Measurements from ENCODE around the gene IGSF21. TPM values are rescaled to one million over a fixed set of nuclear protein-coding genes. Genes with fewer than 3 reads are reported as not detected.

Gene IGSF21
- polyA plus RNA-seq, 3 donors, result not detected

GRCh38 chr1:18238190-18238589 is 130.6 kb downstream of the IGSF21 start:
- no peaks in the 10 kb centered on the region for H4K20me1 ChIP-seq (ENCODE audit: insufficient read depth, low read length)
- Mint-ChIP-seq H3K4me1 (no peaks in the 10 kb centered on the region), H3K27ac (no peak overlapping the region), H3K9me3 (peaks cover 0 to 8% (median 2%) of the 10 kb centered on the region in 7 donors), H3K36me3 (no peaks in the 10 kb centered on the region), H3K4me3 (no peak overlapping the region), H3K27me3 (ENCODE audit: low read depth in 3 of 3) (peaks cover 0 to 12% (median 9%) of the 10 kb centered on the region in 3 donors)
- intact Hi-C loops (cut with micrococcal nuclease), result no loop called here
- H3K27ac ChIP-seq (ENCODE audit: low read depth in 1 of 2, low read length in 2 of 2), result no peak overlapping the region
- H3K4me3 ChIP-seq (replicated peaks in 1 of 3; ENCODE audit: low read depth in 2 of 3, low read length in 3 of 3), result no peak overlapping the region
- H3K9me3 ChIP-seq (replicated peaks in 1 of 2; ENCODE audit: control insufficient read depth in 1 of 2, insufficient read depth in 1 of 2, low read length in 2 of 2), result no peaks in the 10 kb centered on the region
- no peak overlapping the region for H3K4me2 ChIP-seq (replicated peaks; ENCODE audit: extremely low read depth, low read length, poor library complexity, severe bottlenecking)
- no peaks in the 10 kb centered on the region for H3K27me3 ChIP-seq (ENCODE audit: control insufficient read depth in 2 of 2, insufficient read depth in 2 of 2, low read length in 2 of 2)
- no peaks in the 10 kb centered on the region for H3K79me2 ChIP-seq (ENCODE audit: insufficient read depth, low read length)
- H2AFZ ChIP-seq (ENCODE audit: insufficient read depth, low read depth, low read length, poor library complexity, severe bottlenecking), result no peak overlapping the region
- WGBS (ENCODE audit: insufficient coverage), result 60% methylated on average over 4 of the region's 5 CpGs
- no peak for TF ChIP-seq CTCF (IDR thresholded peaks at IDR 0.05)
- no peak overlapping the region for H3K9ac ChIP-seq (ENCODE audit: insufficient read depth, low read length, poor library complexity, severe bottlenecking)
- H3K36me3 ChIP-seq (replicated peaks in 1 of 2; ENCODE audit: control insufficient read depth in 1 of 2, insufficient read depth in 2 of 2, low read length in 2 of 2), result no peaks in the 10 kb centered on the region
- no peak for DNase-seq
- no peaks in the 10 kb centered on the region for H3K4me1 ChIP-seq (ENCODE audit: control insufficient read depth in 1 of 2, insufficient read depth in 2 of 2, low read length in 2 of 2)

- H3K4me3 Mint-ChIP-seq, result no peak overlapping the region
- no peaks in the 10 kb centered on the region for H3K4me1 Mint-ChIP-seq
- peaks cover 0 to 6% (median 2%) of the 10 kb centered on the region in 7 donors for H3K9me3 Mint-ChIP-seq
- no peaks in the 10 kb centered on the region for H3K27me3 ChIP-seq (ENCODE audit: control insufficient read depth in 2 of 2, insufficient read depth in 2 of 2, low read length in 2 of 2)
- no peak overlapping the region for H3K27ac Mint-ChIP-seq
- H2AFZ ChIP-seq (ENCODE audit: insufficient read depth, low read depth, low read length, poor library complexity, severe bottlenecking), result no peak overlapping the region
- DNase-seq, result no peak
- H3K4me1 ChIP-seq (ENCODE audit: control insufficient read depth in 1 of 2, insufficient read depth in 2 of 2, low read length in 2 of 2), result no peaks in the 10 kb centered on the region
- 88% methylated on average over 3 of the region's 4 CpGs for WGBS (ENCODE audit: insufficient coverage)
- H3K4me2 ChIP-seq (replicated peaks; ENCODE audit: extremely low read depth, low read length, poor library complexity, severe bottlenecking), result no peak overlapping the region
- H3K4me3 ChIP-seq (replicated peaks in 1 of 3; ENCODE audit: low read depth in 2 of 3, low read length in 3 of 3), result no peak overlapping the region
- H3K36me3 ChIP-seq (replicated peaks in 1 of 2; ENCODE audit: control insufficient read depth in 1 of 2, insufficient read depth in 2 of 2, low read length in 2 of 2), result no peaks in the 10 kb centered on the region
- H3K79me2 ChIP-seq (ENCODE audit: insufficient read depth, low read length), result no peaks in the 10 kb centered on the region
- intact Hi-C loops (cut with micrococcal nuclease), result no loop called here
- H3K27me3 Mint-ChIP-seq (ENCODE audit: low read depth in 3 of 3), result peaks cover 0 to 11% (median 6%) of the 10 kb centered on the region in 3 donors
- TF ChIP-seq CTCF (IDR thresholded peaks at IDR 0.05), result no peak
- no peaks in the 10 kb centered on the region for H3K9me3 ChIP-seq (replicated peaks in 1 of 2; ENCODE audit: control insufficient read depth in 1 of 2, insufficient read depth in 1 of 2, low read length in 2 of 2)
- no peaks in the 10 kb centered on the region for H3K36me3 Mint-ChIP-seq
- H4K20me1 ChIP-seq (ENCODE audit: insufficient read depth, low read length), result no peaks in the 10 kb centered on the region
- no peak overlapping the region for H3K27ac ChIP-seq (ENCODE audit: low read depth in 1 of 2, low read length in 2 of 2)
- H3K9ac ChIP-seq (ENCODE audit: insufficient read depth, low read length, poor library complexity, severe bottlenecking), result no peak overlapping the region
These were observed 132.1 kb downstream of the IGSF21 start for GRCh38 chr1:18239671-18240070.
